OCI-LY3 (cell line): Measurements from ENCODE around the gene GTSE1.

Experiments
- EZH2phosphoT487 ChIP-seq: fragments of 200-600 bp; shearing (Covaris generic); IDR thresholded peaks from 2 replicates; pipeline ENCODE4 v1.6.1; 2018; ENCODE audit warnings: antibody characterized with exemption, mixed run types, low read depth
- TF ChIP-seq, protein P1 (sequence below): fragments of 200-600, 300-600 bp; sonication (generic); IDR thresholded peaks from 2 replicates; pipeline ENCODE4 v1.5.1; 2014; ENCODE audit warnings: antibody characterized with exemption, low read length, low read depth

DNA sequence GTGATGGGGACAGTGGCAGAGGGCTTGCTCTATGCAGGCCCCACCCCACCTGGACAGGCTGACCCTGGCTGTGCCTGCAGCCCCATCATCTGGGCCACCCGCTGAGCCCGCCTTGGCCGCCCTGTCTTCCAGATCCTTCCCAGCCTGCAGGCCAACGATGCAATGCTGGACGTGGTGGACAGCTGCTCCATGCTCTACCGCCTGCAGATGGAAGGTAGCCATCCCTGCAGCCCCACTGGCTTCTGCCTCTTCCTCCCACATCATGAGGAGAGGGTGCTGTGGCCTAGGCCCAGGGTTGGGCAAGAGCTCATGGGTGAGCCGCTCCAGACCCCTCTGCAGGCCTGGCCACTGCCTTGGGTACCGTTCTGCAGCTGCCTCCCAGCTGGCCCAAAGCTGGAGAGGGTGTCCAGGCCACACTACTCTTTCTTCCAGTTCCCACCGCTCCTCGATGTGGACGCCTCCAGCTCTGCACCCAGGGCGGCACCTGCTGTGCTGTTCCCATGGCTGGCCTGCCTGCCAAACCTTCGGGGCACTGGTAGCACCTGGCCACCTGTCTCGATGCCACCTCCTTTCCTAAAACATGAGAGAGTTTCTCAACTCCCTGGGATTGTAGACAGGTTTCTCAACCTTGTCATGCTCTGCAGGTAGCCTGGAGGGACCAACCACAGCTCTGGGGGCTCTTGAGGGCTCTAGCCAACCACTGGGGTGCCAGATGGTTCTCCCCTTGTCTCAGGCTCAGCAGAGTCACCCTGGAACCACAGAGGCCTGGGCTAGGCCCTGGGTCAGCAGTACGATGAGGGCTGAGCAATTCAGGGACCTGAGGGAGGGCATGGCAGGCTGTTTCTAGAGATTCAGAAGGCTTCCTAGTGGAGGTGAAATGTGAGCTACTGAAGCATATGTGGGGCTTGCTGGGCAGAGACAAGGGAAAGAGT is 9.5 kb upstream of the GTSE1 start:
- TF ChIP-seq, protein P1, sequence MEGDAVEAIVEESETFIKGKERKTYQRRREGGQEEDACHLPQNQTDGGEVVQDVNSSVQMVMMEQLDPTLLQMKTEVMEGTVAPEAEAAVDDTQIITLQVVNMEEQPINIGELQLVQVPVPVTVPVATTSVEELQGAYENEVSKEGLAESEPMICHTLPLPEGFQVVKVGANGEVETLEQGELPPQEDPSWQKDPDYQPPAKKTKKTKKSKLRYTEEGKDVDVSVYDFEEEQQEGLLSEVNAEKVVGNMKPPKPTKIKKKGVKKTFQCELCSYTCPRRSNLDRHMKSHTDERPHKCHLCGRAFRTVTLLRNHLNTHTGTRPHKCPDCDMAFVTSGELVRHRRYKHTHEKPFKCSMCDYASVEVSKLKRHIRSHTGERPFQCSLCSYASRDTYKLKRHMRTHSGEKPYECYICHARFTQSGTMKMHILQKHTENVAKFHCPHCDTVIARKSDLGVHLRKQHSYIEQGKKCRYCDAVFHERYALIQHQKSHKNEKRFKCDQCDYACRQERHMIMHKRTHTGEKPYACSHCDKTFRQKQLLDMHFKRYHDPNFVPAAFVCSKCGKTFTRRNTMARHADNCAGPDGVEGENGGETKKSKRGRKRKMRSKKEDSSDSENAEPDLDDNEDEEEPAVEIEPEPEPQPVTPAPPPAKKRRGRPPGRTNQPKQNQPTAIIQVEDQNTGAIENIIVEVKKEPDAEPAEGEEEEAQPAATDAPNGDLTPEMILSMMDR, result no peak
- TF ChIP-seq EZH2phosphoT487, result no peak
